22Rv1 (cell line): ENCODE results near the gene CDK11A.
"Not testable (repeated sequence)": the region's sequence is repeated elsewhere in the genome, so short reads cannot be mapped to it uniquely, and the experiment has no call there.

ENCODE experiments used
- CTCF ChIP-seq: fragments of 450-650 bp; IDR thresholded peaks from 2 replicates; pipeline ENCODE4 v1.5.1; 2017; ENCODE audit warnings: mild to moderate bottlenecking
- ZFX ChIP-seq: fragments of 450-650 bp; IDR thresholded peaks from 2 replicates; pipeline ENCODE4 v1.6.1; 2017; ENCODE audit warnings: antibody characterized with exemption, borderline replicate concordance

GRCh38 chr1:1738799-1739337 is 14.7 kb upstream of the CDK11A start:
- not testable (repeated sequence) for TF ChIP-seq CTCF, ZFX
